ENCODE data around the gene OAS2.

DNA sequence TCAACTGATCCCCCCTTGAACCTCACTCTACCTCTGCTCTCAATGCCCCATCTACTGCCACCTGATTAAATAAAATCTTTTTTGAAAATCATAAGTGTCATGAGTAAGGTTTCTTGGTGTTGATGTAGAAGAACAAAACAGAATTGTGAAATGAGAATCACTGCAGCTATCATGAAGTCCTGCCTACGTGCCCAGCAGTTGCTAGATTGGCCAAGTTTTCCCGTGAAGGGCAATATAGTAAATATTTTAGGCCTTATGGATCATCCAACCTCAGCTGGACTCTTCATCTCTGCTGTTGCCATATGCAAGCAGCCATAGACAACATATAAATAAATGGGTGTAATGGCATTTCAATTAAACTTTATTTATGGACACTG, 45.2 kb upstream of the OAS2 start:
- TF ChIP-seq, protein P1, sequence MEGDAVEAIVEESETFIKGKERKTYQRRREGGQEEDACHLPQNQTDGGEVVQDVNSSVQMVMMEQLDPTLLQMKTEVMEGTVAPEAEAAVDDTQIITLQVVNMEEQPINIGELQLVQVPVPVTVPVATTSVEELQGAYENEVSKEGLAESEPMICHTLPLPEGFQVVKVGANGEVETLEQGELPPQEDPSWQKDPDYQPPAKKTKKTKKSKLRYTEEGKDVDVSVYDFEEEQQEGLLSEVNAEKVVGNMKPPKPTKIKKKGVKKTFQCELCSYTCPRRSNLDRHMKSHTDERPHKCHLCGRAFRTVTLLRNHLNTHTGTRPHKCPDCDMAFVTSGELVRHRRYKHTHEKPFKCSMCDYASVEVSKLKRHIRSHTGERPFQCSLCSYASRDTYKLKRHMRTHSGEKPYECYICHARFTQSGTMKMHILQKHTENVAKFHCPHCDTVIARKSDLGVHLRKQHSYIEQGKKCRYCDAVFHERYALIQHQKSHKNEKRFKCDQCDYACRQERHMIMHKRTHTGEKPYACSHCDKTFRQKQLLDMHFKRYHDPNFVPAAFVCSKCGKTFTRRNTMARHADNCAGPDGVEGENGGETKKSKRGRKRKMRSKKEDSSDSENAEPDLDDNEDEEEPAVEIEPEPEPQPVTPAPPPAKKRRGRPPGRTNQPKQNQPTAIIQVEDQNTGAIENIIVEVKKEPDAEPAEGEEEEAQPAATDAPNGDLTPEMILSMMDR (IDR thresholded peaks at IDR 0.05; ENCODE audit: poor library complexity, severe bottlenecking), result no peak
- TF ChIP-seq POLR2AphosphoS5 (IDR thresholded peaks at IDR 0.05) (no peak), EZH2 (IDR thresholded peaks at IDR 0.05; ENCODE audit: borderline replicate concordance, insufficient read depth, low read length, poor library complexity, severe bottlenecking) (no peak), EP300 (conservative IDR thresholded peaks at IDR 0.05; ENCODE audit: poor library complexity, severe bottlenecking) (no peak), RAD21 (conservative IDR thresholded peaks at IDR 0.05) (no peak), SMC3 (conservative IDR thresholded peaks at IDR 0.05; ENCODE audit: poor library complexity) (no peak), TAF1 (IDR thresholded peaks at IDR 0.05; ENCODE audit: low read depth) (no peak), MXI1 (conservative IDR thresholded peaks at IDR 0.05; ENCODE audit: poor library complexity, severe bottlenecking) (no peak)
- TF ChIP-seq, protein P2, sequence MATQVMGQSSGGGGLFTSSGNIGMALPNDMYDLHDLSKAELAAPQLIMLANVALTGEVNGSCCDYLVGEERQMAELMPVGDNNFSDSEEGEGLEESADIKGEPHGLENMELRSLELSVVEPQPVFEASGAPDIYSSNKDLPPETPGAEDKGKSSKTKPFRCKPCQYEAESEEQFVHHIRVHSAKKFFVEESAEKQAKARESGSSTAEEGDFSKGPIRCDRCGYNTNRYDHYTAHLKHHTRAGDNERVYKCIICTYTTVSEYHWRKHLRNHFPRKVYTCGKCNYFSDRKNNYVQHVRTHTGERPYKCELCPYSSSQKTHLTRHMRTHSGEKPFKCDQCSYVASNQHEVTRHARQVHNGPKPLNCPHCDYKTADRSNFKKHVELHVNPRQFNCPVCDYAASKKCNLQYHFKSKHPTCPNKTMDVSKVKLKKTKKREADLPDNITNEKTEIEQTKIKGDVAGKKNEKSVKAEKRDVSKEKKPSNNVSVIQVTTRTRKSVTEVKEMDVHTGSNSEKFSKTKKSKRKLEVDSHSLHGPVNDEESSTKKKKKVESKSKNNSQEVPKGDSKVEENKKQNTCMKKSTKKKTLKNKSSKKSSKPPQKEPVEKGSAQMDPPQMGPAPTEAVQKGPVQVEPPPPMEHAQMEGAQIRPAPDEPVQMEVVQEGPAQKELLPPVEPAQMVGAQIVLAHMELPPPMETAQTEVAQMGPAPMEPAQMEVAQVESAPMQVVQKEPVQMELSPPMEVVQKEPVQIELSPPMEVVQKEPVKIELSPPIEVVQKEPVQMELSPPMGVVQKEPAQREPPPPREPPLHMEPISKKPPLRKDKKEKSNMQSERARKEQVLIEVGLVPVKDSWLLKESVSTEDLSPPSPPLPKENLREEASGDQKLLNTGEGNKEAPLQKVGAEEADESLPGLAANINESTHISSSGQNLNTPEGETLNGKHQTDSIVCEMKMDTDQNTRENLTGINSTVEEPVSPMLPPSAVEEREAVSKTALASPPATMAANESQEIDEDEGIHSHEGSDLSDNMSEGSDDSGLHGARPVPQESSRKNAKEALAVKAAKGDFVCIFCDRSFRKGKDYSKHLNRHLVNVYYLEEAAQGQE (IDR thresholded peaks at IDR 0.05; ENCODE audit: borderline replicate concordance), result no peak

All from neural cell (in vitro differentiated cells).